HFF-Myc (cell line): Measurements from ENCODE around the gene BTNL8.
"Not testable (repeated sequence)": the region's sequence is repeated elsewhere in the genome, so short reads cannot be mapped to it uniquely, and the experiment has no call there.

Experiments
- DNase-seq: peaks from one replicate; pipeline ENCODE4 v3.0.0-alpha.2; 2011; ENCODE audit warnings: low read depth; ENCODE audit errors: extremely low read depth
- H3K4me3 ChIP-seq: replicated peaks from 2 replicates; pipeline ENCODE4 v1.5.1; 2011; ENCODE audit warnings: low read depth, mild to moderate bottlenecking, control low read depth, low read length
- CTCF ChIP-seq: IDR thresholded peaks from 2 replicates; pipeline ENCODE4 v1.5.1; 2012; ENCODE audit warnings: mild to moderate bottlenecking, low read depth, low read length, control low read depth; ENCODE audit errors: missing control alignments

Gene BTNL8

GRCh38 chr5:180875860-180876426 lies 23.0 kb upstream of the BTNL8 start:
- H3K4me3 ChIP-seq = no peak overlapping the region
- no peak for TF ChIP-seq CTCF
- DNase-seq = no peak

GRCh38 chr5:180885845-180886529 lies 13.0 kb upstream of the BTNL8 start:
- not testable (repeated sequence) for H3K4me3 ChIP-seq, DNase-seq

GRCh38 chr5:180889381-180889780 lies 9.6 kb upstream of the BTNL8 start:
- no peak for DNase-seq
- no peak for TF ChIP-seq CTCF
- H3K4me3 ChIP-seq = no peak overlapping the region

GRCh38 chr5:180895330-180895729 lies 3.6 kb upstream of the BTNL8 start:
- not testable (repeated sequence) for DNase-seq, H3K4me3 ChIP-seq

DNA sequence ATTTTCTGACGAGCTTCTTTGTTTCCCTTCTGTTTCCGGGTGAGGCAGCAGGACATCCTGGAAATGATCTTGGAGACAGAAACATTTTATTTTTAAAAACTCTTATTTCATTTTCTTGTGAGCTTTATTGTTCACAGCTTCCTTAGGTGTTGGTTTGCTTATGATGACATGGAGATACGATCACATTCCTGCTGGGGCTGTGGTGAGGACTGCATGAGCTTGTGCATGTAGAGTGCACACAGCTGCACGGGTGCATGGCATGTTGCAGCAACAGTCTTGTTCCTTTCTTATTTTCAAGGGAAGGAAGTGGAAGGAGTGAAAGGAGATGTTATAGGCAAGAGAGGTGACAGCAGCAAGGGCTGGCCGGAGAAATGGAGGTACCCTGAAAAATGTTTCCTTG lies 1.2 kb downstream of the BTNL8 start:
- H3K4me3 ChIP-seq = no peak overlapping the region
- DNase-seq = no peak

GRCh38 chr5:180901319-180902009 lies 2.5 kb downstream of the BTNL8 start:
- no peak for DNase-seq
- no peak overlapping the region for H3K4me3 ChIP-seq
- TF ChIP-seq CTCF = no peak

More for the DNA sequence above, 1.2 kb downstream of the BTNL8 start:
- TF ChIP-seq CTCF = no peak

DNA sequence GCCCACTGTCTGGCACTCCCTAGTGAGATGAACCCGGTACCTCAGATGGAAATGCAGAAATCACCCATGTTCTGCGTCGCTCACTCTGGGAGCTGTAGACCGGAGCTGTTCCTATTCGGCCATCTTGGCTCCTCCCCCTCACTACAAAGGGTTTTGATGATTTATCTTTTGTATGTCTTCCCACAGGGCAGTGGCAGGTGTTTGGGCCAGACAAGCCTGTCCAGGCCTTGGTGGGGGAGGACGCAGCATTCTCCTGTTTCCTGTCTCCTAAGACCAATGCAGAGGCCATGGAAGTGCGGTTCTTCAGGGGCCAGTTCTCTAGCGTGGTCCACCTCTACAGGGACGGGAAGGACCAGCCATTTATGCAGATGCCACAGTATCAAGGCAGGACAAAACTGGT lies 9.4 kb downstream of the BTNL8 start:
- no peak for TF ChIP-seq CTCF
- H3K4me3 ChIP-seq = no peak overlapping the region
- DNase-seq = no peak
